Stimulated activated naive CD4-positive, alpha-beta T cell treated with Interleukin-2 at 50 U/mL for 16 hours (primary cell): Measurements from ENCODE around the gene TECPR1.
A peak's percentile ranks its signal among the peaks of the same experiment; 100 is the strongest.

ENCODE experiments used
- DNase-seq: peaks from one replicate; lab custom pipeline; 2025; lab: John Stamatoyannopoulos, UW

TECPR1 gene

DNA sequence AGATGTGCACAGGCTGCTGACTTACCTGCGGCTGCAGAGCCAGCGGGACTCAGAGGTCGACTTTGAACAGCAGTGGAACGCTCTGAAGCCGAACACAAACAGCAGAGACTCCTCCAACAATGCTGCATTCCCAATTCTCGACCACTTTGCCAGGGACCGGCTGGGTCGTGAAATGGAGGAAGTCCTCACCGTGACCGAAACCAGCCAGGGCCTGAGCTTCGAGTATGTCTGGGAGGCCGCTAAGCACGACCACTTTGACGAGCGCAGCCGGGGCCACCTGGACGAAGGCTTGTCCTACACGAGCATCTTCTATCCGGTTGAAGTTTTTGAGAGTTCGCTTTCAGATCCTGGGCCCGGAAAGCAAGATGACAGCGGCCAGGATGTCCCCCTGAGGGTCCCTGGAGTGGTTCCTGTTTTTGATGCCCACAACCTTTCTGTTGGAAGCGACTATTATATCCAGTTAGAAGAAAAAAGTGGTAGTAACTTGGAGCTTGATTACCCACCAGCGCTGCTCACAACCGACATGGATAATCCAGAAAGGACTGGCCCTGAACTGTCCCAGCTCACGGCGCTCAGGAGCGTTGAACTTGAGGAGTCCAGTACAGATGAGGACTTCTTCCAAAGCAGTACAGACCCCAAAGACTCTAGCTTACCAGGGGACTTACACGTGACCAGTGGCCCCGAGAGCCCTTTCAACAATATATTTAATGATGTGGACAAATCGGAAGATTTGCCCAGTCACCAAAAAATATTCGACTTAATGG is 60.2 kb downstream of the TECPR1 start:
- no peak for DNase-seq

DNA sequence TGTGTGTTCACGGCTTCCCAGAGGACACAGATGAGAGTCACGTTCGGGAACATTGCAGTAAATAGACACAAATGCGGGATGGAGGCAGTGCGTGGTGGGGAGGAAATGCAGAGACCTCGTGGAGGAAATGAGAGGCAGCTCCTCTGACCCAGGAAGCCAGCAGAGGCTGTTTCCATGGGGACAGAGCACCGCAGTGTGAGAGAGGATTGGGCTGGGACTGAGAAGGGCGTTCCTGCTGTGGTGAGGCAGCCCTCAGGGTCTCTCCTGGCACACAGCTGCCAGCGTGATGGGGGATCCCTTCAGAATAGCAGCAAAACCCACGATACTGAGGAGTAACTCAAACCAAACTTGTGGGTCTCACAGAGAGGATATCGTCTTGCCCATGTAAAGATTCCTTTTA is 62.5 kb downstream of the TECPR1 start:
- no peak for DNase-seq

DNA sequence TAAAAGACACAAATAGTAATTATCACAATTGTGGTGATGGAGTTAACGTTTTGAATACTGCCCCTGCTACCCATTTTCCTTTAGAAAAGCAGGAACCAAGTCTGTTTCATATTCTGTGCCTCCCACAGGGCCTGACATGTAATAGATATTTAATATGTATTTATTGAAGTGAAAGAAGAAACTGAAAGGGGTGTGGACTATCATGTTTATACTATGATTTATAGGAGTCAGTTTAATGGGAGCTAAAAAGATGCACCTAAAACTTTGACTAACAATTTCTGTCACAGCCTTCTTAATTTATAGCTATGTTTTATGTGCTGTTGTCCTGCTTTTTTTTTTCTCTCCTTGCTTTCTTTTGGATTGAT is 64.9 kb downstream of the TECPR1 start:
- no peak for DNase-seq

DNA sequence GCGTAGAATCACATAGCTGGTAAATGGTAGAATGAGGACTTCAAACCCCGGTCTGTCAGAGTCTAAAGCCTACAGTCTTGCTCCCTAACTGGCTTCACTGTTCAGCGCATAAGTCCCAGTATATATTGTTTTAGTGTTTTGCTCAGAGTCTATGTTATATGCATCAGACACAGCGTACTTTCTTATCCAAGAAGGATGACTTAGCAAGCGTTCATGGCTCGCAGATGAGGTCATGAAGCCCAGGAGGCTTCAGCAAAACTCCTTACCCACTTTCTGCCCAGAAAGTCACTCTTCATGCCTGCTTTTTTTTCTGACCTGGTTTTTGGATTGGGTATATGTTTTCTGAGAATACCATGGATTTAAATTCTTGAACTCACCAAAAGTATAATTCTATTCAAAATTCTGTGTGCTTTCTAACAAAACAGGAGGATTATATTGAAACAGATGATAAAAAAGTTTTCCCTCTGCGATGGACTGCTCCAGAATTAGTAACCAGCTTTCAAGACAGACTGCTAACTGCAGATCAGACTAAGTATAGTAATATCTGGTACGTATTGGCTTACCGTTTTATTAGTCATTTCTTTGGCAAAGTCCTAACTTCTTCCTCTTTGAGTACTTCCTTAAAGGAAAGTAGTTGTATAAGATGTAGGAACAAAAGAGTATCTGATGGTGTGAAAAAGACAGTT is 65.4 kb downstream of the TECPR1 start:
- DNase-seq, result no peak

DNA sequence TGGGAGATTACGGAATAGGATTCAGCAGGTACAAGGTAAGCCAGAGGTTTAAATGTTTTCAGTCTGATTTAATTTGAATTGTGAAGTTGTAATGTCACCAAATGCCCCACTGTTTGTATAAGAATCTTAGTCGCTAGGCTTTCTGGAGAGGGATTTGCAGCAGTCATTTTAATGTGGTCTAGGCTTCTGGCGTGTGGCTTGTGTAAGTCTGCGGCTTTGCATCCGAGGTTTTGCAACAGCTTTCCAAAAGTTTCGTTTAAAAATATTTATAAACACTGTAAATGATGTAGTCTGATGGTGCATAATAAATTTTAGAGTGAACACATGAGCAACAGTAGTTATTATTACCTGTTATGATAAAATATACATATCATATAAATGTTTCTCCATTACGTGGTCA is 66.9 kb downstream of the TECPR1 start:
- DNase-seq, result no peak

DNA sequence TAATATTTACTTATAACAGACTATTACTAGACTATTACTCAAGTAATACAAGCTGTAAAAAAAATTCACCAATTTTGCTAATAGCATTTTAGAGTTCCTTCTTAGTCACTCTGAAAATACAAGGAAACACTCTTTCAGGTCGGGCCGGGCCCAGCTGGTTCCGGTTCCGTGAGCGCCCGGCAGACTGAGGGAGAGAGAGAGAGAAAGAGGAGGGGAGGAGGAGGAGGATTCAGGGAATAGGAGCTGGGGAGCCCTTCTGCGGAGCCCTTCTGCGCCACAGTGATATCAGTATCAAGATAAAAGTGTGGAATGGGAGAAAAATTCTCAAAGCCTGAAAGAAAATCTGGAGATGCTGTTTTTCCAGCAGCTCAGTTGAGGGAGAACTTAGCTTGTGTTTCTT is 71.3 kb downstream of the TECPR1 start:
- DNase-seq, result no peak

DNA sequence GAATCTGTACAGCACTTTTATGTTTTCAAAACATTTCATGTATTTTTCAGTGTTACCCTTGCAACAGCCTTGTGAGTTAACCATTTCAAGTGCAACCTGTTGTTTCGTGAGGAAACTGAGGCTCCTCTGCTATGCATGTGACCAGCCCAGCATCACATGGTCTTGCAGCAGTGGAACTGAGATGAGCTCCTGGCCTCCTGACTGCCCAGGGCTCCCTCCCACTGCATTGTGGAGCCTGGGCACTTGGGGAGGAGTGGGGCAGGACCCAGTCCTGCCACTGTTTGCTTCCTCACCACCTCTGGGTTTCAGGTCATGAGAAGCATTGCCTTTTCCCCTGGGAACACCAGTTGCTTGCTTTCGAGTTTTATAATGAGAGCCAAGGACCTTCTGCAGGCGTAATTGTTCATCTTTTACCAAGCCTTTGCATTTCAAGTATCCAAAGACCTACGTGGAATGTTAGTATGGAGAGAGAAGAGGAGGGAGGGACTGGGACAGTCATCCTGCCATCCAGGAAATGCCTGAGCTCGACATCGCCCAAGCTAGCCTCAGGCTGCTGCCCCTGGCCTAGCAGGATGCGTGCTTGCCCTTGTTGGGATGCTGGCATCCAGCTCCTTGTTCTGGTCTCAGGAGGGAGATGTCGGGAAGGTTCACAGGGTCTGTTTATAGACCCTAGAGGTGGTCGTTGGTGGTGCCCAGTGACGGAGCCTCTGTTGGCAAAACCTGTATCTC is 73.1 kb downstream of the TECPR1 start:
- no peak for DNase-seq

DNA sequence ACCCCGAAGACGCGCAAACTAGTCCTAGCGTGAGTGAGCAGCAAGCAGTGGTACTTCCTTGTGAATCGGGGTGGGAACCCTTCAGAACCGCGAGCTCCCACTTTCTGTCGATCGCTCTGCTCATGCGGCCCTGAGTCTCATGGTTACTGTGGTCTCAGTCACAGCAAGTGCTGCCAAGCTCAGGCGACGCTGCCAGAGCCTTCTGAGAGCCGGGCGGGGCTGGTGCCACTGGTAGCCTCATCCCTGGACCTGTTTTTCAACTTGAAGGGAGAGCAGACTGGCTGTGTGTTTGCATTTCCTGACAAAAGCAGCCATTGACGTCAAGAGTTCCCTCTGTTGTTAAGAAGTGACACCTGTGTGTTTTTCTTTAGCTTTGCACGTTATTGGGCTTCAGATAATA is 73.7 kb downstream of the TECPR1 start:
- DNase-seq, result no peak

DNA sequence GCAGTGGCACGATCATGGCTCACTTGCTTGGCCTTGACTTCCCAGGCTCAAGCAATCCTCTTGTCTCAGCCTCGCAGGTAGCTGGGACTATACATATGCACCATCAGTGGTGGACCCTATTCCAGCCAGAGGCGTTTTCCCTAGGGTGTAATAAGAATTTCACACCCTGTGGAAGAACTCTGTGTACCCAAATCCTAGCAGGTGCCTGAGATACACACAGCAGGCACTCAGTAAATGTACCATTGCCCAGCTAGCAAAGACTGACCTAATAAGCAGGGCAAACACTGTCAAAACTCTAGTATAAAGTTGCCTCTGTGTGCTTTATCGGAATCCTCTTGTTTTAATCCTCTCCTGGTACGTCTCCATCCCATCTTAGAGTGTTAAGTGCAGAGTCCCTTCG is 74.5 kb downstream of the TECPR1 start:
- no peak for DNase-seq

DNA sequence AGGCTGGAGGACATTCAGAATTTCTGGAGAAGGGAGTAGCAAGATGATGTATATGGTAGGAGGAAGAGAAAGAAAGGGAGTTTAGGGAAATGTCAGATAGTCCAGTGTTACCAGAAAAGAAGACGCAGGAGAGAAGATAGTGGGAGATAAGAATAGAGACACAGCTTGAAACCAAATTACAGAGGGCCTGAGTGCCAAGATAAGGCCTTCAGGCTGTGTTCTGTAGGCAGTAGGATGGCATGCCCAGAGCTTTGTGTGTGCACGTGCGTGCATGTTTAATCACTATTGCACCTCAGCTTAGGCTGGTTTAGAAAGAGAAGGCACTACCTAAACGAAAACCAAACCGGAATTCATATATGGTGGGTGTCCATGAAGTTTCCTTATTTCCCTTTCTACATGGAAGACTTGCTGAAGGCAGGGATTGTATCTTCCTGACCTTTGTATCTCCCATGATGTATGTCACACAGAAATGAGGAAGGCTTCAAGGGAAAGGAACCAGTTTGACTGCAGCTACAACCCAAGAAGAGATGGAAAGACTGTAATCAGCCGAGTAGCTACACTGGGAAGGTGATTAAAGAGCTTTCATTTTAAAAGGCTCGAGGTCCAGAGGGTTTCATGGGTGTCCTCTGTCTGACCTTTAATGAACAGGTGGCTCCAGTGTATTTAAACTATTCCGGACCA is 76.6 kb downstream of the TECPR1 start:
- no peak for DNase-seq

DNA sequence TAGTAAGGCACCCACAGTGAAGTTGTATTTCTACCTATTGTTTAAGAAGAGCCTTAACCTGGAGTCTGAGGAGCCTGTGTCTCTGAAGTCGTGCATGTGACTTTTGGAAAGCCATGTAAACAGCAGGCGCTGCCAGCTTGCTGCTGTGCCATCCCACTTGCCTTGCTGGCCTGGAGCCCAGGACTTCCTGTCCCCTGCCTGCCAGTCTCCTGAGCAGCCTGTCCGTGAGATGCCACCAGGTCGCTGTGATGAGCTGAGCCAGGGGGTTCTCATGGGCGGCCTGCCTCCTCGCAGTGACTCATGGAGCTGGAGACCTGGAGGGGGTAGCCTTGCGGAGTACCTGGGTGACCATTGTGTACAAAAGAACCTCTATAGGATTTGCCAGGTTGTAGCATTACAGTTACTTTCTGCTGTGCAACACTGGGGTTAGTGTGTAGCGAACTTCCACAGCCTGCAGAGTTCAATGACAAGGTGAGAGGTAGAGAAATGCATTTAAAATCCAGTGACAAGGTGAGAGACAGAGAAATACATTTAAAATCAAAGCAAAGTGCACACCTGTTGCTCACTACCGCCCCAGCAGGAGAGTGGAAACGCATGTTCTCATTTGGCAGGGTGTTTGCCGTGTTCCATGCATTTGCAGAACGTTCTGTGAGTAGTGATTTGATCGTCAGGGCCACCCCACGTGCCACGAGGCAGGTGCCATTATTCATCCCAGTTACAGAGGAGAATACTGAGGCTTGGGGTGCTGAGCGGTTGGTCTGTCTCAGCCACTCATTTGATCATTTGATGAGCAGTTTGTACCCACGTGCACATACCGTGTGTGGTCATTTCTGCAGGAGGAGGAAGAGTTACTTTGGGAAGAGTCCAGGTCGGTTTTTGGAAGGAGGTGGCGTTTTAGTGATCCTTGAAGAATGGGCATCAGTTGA is 77.4 kb downstream of the TECPR1 start:
- DNase-seq, result no peak

DNA sequence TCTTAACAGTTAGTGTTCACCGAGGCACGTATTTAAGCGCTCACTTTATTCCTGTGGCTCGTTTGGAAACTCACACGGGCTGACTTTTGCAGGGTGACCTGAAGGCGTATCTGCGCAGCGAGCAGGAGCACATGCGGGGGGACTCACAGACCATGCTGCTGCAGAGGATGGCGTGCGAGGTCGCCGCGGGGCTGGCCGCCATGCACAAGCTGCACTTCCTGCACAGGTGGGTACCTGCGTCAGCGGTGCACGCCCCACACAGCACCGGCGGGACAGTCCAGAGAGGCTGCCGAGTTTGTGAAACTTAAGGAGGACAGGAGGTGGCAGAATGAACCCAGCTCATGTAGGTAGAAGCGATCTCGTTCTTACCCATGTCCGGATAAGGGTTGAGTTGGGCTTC is 80.6 kb downstream of the TECPR1 start:
- no peak for DNase-seq

DNA sequence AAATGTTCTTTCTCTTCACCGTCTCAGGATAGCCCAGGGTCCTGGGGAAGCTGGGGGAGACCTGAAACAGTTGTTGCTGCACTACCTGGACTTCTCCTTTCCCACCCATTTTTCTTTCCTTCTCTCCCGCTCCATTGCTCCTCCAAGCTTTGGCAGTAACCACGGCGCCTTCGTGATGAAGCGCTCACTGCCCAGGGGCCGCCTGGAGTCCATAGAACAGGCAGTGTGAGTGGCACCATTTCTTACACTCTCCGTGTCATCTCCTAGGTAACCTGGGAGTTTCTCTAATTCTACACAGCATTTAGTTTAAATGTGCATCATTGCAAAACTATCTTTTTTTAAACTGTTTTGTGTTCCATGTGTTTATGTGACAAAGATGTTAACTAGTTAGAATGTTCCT is 81.1 kb downstream of the TECPR1 start:
- DNase-seq, result no peak

DNA sequence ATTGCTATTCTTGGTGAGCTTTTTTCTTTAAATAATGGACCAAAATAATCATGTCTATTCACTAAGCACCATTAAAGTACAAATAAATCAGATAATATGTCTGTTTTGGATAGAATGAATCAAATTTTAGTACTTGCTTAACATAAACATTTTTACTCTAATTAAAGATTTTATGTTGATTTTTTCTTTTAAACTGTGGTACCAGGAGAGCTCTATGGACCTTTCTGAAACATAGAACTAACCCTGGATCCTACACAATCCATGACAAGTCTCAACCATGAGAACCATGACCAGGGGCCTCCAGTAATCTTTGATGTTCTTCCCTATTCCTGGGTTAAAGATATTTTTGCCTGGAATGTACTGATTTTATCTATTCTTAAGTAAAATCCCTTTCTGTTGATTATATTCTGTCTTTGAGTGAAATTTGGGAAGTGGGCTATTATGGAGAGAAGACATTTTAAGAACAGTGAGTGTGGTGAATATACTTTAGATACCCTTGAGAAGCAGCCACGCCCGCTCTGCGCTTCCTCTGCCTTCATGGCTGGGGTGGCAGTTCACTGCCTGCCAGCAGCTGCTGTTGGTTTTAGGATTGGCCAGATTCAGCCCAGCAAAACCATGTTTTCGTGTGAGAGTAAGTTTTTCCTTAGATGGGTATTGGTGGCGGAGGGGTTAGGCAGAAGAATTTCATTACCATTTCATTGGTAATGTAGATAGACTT is 83.0 kb downstream of the TECPR1 start:
- DNase-seq, result no peak

DNA sequence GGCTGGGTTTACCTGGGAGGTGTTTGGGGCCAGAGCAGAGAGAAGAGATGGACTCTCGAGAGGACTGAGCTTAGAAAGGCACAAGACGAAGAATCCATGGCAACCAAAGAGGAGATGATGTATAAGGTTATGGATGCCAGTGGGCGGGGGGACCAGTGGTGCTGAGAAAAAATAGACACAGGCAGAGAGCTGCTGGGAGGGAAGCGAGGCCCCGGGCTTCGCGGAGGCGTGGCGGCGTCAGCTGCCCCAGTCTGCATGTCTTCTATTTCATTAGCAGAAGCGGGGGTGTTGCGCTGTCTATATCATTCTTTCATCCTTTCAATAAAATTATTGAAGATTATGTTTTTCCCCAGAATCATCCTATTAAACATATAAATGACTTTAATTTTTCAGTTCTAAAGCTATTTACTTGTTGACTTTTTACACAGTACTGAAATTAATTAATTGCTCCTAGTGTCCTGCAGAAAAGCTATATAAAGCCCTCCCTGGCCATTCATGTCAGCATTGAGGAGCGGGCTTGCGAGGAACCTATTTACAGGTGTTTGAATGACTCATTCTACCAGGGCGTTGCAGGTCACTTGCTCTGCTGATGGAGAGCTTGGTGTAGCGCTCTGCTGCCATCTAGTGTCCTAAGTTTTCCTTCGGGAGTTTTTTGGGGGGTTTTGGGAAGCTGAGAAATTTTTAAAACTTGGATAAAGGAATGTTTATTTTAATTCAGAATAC is 83.7 kb downstream of the TECPR1 start:
- peak; percentile 65 for DNase-seq

DNA sequence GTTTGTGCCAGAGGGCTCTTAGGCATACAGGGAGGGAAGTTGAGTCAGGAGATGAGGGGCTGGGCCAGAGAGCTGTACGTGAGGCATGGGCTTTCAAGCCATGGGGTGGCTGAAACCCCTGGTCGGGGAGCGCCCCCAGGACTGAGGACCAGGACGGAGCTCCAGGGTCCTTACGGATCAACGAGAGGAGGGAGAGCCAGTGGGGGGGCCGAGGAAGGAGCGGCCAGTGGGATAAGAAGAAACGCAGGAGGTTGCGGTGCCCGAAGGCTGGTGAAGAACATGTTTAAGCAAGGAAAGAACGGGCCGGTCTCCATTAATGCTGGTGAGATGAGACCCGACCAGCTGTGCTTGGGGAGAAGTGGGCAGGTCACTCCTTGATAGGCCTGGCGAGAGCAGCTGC is 84.4 kb downstream of the TECPR1 start:
- no peak for DNase-seq

DNA sequence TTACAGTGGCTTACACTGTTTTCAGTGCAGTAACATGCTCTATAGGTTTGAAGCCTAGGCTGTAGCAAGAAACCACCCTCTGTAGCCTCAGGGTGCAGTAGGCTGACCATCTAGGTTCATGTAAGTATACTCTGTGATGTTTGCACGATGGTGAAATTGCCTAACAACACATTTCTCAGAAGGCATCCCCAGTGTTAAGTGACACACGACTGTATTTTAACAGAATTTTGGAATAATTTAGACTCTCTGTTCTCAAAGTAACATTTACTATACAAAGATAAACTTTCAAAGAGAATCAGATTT is 85.4 kb downstream of the TECPR1 start:
- no peak for DNase-seq

DNA sequence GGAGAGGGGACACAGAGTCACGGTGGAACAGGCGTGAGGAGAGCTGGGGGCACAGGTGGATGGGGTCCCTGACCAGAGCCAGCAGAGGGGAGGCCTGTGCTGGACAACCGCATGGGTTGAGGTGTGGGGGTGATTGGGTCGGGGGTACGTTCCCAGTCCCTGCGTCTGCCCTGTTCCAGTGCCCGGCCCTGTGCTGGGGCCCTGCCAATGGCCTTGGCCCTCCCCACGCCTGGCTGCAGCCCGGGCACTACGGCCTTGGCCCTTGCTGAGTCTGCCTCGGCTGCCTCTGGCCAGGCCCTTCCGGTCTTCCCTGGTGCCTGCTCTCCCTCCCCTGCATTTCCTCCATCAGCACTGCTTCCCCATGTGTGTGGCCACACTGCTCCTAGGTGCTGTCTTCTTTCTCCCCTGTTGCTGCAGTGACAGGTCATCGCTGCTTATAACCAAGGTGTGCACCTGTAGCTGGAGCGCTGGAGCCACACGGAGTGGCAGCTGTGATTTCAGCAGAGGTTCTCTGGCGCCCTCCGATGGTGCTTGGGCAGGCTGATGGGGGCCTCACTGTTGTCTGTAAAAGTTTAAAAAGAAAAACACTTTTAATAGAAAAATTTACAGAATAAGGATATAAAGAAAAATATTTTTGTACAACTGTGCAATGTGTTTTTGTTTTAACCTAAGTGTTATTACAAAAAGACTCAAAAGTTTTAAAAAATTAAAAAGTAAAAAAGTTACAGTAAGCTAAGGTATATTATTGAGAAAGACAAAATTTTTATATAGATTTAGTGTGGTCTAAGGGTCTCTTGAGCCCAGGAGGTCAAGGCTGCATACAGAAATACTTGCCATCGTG is 86.0 kb downstream of the TECPR1 start:
- peak; percentile 9 for DNase-seq
